B cell (primary cell): ENCODE data around the gene CBX4. TPM values are rescaled to one million over a fixed set of nuclear protein-coding genes. Genes with fewer than 3 reads are reported as not detected.
"Not testable (repeated sequence)": the region's sequence is repeated elsewhere in the genome, so short reads cannot be mapped to it uniquely, and the experiment has no call there.

Experiments used
- ATAC-seq: fragments of 200-7000 bp; cut with Tn5 transposase; one replicate; pipeline ENCODE4 v1.10.0; 2021; ENCODE audit warnings: low read depth, mild to moderate bottlenecking, moderate number of reproducible peaks, moderate library complexity
- CTCF ChIA-PET: fragments of 350-600 bp; sonication (Branson Sonifier 250); formaldehyde crosslinking; loops from one replicate; lab custom pipeline; 2021; ENCODE audit warnings: antibody characterized with exemption, inconsistent platforms; lab: Charles Lee
- POLR2A ChIA-PET: fragments of 350-600 bp; sonication (Branson Sonifier 250); formaldehyde crosslinking; loops from one replicate; lab custom pipeline; 2021; ENCODE audit warnings: antibody characterized with exemption; lab: Charles Lee
- DNase-seq: peaks from one replicate; pipeline ENCODE4 v3.0.0; 2013
- H2AFZ ChIP-seq: 2 replicates; pipeline ENCODE4 v1.6.1; 2012; ENCODE audit warnings: mild to moderate bottlenecking, low read depth, low read length; ENCODE audit not compliant: insufficient read depth, poor library complexity, severe bottlenecking
- H3K27ac ChIP-seq, 2 donors: 1 replicate in 1 of 2; 2 replicates in 1 of 2; pipeline ENCODE4 v1.5.1; 2012 to 2013; ENCODE audit warnings: low read length in 2 of 2, mild to moderate bottlenecking in 2 of 2, moderate library complexity in 1 of 2
- H3K27me3 ChIP-seq, 4 experiments: fragments of 200-600 bp in 1 of 4; sonication (generic) in 1 of 4; replicated peaks in 1 of 4; 1 replicate in 2 of 4; 2 replicates in 2 of 4; pipeline versions ENCODE4 v1.6.1 to v1.7.0; 2013 to 2016; ENCODE audit warnings: low read length in 3 of 4, mild to moderate bottlenecking in 2 of 4, mixed read lengths in 1 of 4, moderate library complexity in 1 of 4; ENCODE audit not compliant: insufficient read depth in 4 of 4, control insufficient read depth in 3 of 4; ENCODE audit errors: control extremely low read depth in 1 of 4
- H3K36me3 ChIP-seq, 2 experiments: replicated peaks in 1 of 2; 1 replicate in 1 of 2; 2 replicates in 1 of 2; pipeline versions ENCODE4 v1.6.1 to v1.7.1; 2013; ENCODE audit warnings: low read length in 1 of 2; ENCODE audit not compliant: insufficient read depth in 2 of 2, control insufficient read depth in 1 of 2; ENCODE audit errors: control extremely low read depth in 1 of 2, extremely low read depth in 1 of 2
- H3K4me1 ChIP-seq, 2 donors: fragments of 200-600 bp in 1 of 2; sonication (generic) in 1 of 2; 1 replicate in 1 of 2; 2 replicates in 1 of 2; pipeline versions ENCODE4 v1.5.1 to v1.6.1; 2013 to 2017; ENCODE audit warnings: low read length in 2 of 2; ENCODE audit not compliant: control insufficient read depth in 2 of 2, insufficient read depth in 2 of 2
- H3K4me2 ChIP-seq: replicated peaks from 2 replicates; pipeline ENCODE3; 2012; ENCODE audit warnings: mild to moderate bottlenecking, low read depth, low read length; ENCODE audit not compliant: poor library complexity, severe bottlenecking
- H3K4me3 ChIP-seq, 5 experiments: fragments of 200-600 bp in 1 of 5; sonication (generic) in 1 of 5; 1 replicate in 3 of 5; 2 replicates in 2 of 5; pipeline versions ENCODE4 v1.5.1 to v1.7.0; 2011 to 2016; ENCODE audit warnings: low read length in 4 of 5, mild to moderate bottlenecking in 4 of 5, low read depth in 2 of 5, control low read depth in 1 of 5, moderate library complexity in 1 of 5; ENCODE audit not compliant: insufficient read depth in 1 of 5; ENCODE audit errors: control extremely low read depth in 1 of 5, extremely low read depth in 1 of 5
- H3K79me2 ChIP-seq: fragments of 200-600 bp; sonication (generic); one replicate; pipeline ENCODE4 v1.6.0; 2016; ENCODE audit warnings: low read length; ENCODE audit not compliant: control insufficient read depth, insufficient read depth
- H3K9ac ChIP-seq: fragments of 200-600 bp; sonication (generic); 2 replicates; pipeline ENCODE4 v1.6.1; 2017; ENCODE audit warnings: mild to moderate bottlenecking, low read length, moderate library complexity
- H3K9me3 ChIP-seq, 3 donors: one replicate each; pipeline versions ENCODE4 v1.6.1 to v1.7.1; 2013; ENCODE audit warnings: low read length in 2 of 3; ENCODE audit not compliant: control insufficient read depth in 2 of 3, insufficient read depth in 1 of 3; ENCODE audit errors: control extremely low read depth in 1 of 3
- H4K20me1 ChIP-seq: 2 replicates; pipeline ENCODE4 v1.6.0; 2012; ENCODE audit warnings: mild to moderate bottlenecking, low read length; ENCODE audit not compliant: insufficient read depth, control insufficient read depth, poor library complexity, severe bottlenecking
- H3K27ac Mint-ChIP-seq: one replicate; pipeline ENCODE4 v1.8.0; 2021; ENCODE audit warnings: mixed read lengths
- H3K27me3 Mint-ChIP-seq: one replicate; pipeline ENCODE4 v1.8.0; 2021; ENCODE audit warnings: mixed read lengths
- H3K4me1 Mint-ChIP-seq: one replicate; pipeline ENCODE4 v1.8.0; 2021; ENCODE audit warnings: mixed read lengths
- H3K4me3 Mint-ChIP-seq: one replicate; pipeline ENCODE4 v1.8.0; 2021; ENCODE audit warnings: mixed read lengths
- H3K9me3 Mint-ChIP-seq: one replicate; pipeline ENCODE4 v1.8.0; 2022; ENCODE audit warnings: mixed read lengths; ENCODE audit not compliant: insufficient read depth
- CTCF ChIP-seq: fragments of 200-600 bp; IDR thresholded peaks from one replicate; pipeline ENCODE4 v1.8.0; 2022; ENCODE audit warnings: antibody characterized with exemption, mild to moderate bottlenecking
- EZH2 ChIP-seq: IDR thresholded peaks from 2 replicates; pipeline ENCODE4 v1.6.1; 2012; ENCODE audit warnings: borderline replicate concordance, low read depth, mild to moderate bottlenecking, moderate library complexity, low read length; ENCODE audit not compliant: insufficient read depth, poor library complexity, severe bottlenecking
- WGBS: methylation state at CpG from one replicate; pipeline ENCODE4 v1.1.5; 2013; ENCODE audit warnings: missing lambda C conversion rate; ENCODE audit not compliant: insufficient coverage; 5-methylcytosine and 5-hydroxymethylcytosine counted together
- intact Hi-C: fragments of 100-400 bp; cut with micrococcal nuclease; formaldehyde crosslinking; loops from one replicate; pipeline ENCODE4 v1.10.0; 2022
- polyA plus RNA-seq: library from polyadenylated mRNA; depleted of rRNA; stranded (reverse); fragments of >200 nt; gene quantifications from 2 replicates; pipeline ENCODE4 v1.2.3, GENCODE V29; 2012
- total RNA-seq, 2 donors: library from RNA; stranded (reverse); fragments of 120-200 nt in 1 of 2; gene quantifications; 1 replicate in 1 of 2; 2 replicates in 1 of 2; pipeline versions ENCODE4 v1.2.3 to v1.2.4, GENCODE V29; 2013 to 2022

The CBX4 gene
- total and polyA plus RNA-seq, 2 donors (not counting 1 experiment from before 2014, with no cell fraction given) = 81.9 to 115 TPM

- Histone ChIP-seq H3K4me1 (peaks cover 3 to 9% of the 10 kb centered on the region in 2 donors), H2AFZ (no peak overlapping the region), H3K79me2 (no peaks in the 10 kb centered on the region), H3K36me3 (no peaks in the 10 kb centered on the region), H3K4me3 (no peak overlapping the region), H3K27ac (no peak overlapping the region), H3K9ac (no peak overlapping the region), H4K20me1 (no peaks in the 10 kb centered on the region), H3K27me3 (peaks cover 0 to 19% (median 0%) of the 10 kb centered on the region in 4 experiments), H3K9me3 (no peaks in the 10 kb centered on the region), H3K4me2 (no peak overlapping the region)
- H3K4me3 Mint-ChIP-seq = no peak overlapping the region
- H3K27ac Mint-ChIP-seq = no peak overlapping the region
- peaks cover 29% of the 10 kb centered on the region for H3K27me3 Mint-ChIP-seq
- H3K9me3 Mint-ChIP-seq = no peaks in the 10 kb centered on the region
- no peak for ATAC-seq
- intact Hi-C loops = no loop called here
- POLR2A ChIA-PET = no interaction called here
- WGBS = 83% methylated on average over 14 of the region's 14 CpGs
- H3K4me1 Mint-ChIP-seq = peaks cover 4% of the 10 kb centered on the region
- no peak for DNase-seq
- TF ChIP-seq CTCF = no peak
- no peak for TF ChIP-seq EZH2
- CTCF ChIA-PET = no interaction called here
These were observed 15.1 kb upstream of the CBX4 start for GRCh38 chr17:79854080-79855060.

GRCh38 chr17:79853168-79853567, 13.9 kb upstream of the CBX4 start:
- H3K4me1 Mint-ChIP-seq, ATAC-seq, H3K4me3 ChIP-seq, intact Hi-C loops, CTCF ChIA-PET, DNase-seq, POLR2A ChIA-PET, H3K36me3 ChIP-seq, H3K9ac ChIP-seq, H3K9me3 Mint-ChIP-seq, H3K4me3 Mint-ChIP-seq, H3K4me1 ChIP-seq, H3K27ac Mint-ChIP-seq, H3K79me2 ChIP-seq, H4K20me1 ChIP-seq, H3K27ac ChIP-seq, H2AFZ ChIP-seq, H3K9me3 ChIP-seq: not testable (repeated sequence)
- 75% methylated on average over 5 of the region's 10 CpGs for WGBS
- peak overlapping the region; percentile 65 for H3K4me2 ChIP-seq
- peaks cover 33% of the 10 kb centered on the region for H3K27me3 Mint-ChIP-seq
- H3K27me3 ChIP-seq = peaks cover 0 to 23% (median 2%) of the 10 kb centered on the region in 4 experiments
